GM18505 (cell line): ENCODE measurements around the gene LDB2.

Source experiments
- ATAC-seq: cut with Tn5 transposase; IDR thresholded peaks from one replicate; pipeline ENCODE4 v1.9.1; 2021; ENCODE audit not compliant: unreplicated experiment
- POLR2A ChIP-seq: IDR thresholded peaks from 4 replicates; pipeline ENCODE4 v1.6.1; 2011; ENCODE audit warnings: borderline replicate concordance; ENCODE audit not compliant: insufficient read depth, insufficient read length; ENCODE audit errors: extremely low read depth

The LDB2 gene

GRCh38 chr4:16607241-16608066 lies 291.0 kb downstream of the LDB2 start:
- no peak for TF ChIP-seq POLR2A
- no peak for ATAC-seq

- TF ChIP-seq POLR2A = no peak
- no peak for ATAC-seq
Observed at GRCh38 chr4:16606691-16607090, 291.8 kb downstream of the LDB2 start.

GRCh38 chr4:16603178-16603577 lies 295.3 kb downstream of the LDB2 start:
- TF ChIP-seq POLR2A = no peak
- ATAC-seq = no peak

GRCh38 chr4:16598597-16599206 lies 299.7 kb downstream of the LDB2 start:
- no peak for TF ChIP-seq POLR2A

GRCh38 chr4:16597845-16598596 lies 300.4 kb downstream of the LDB2 start:
- ATAC-seq = no peak
- TF ChIP-seq POLR2A = no peak

More at GRCh38 chr4:16598597-16599206, 299.7 kb downstream of the LDB2 start:
- ATAC-seq = no peak

GRCh38 chr4:16597443-16597842 lies 301.0 kb downstream of the LDB2 start:
- no peak for TF ChIP-seq POLR2A
- ATAC-seq = no peak

DNA sequence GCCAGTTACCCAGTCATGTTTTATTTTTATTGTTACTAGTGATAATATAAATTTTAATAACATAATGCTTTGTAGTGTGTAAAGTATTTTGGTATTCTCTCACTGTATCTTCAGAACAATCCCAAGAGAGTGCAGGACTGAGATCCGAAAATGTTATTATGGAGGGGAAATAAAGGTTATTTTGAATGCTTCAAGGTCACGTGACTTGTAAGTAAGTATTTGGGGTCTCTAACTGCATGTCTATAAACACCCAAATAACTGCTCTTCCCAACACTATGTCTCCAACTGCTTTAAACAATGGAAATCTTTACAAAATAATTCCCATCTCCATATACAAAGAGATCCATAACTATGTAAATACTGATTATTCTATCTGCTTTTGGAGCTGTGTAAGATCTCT lies 302.2 kb downstream of the LDB2 start:
- ATAC-seq = no peak
- TF ChIP-seq POLR2A = no peak

GRCh38 chr4:16594128-16594527 lies 304.3 kb downstream of the LDB2 start:
- ATAC-seq = no peak
- TF ChIP-seq POLR2A = no peak

GRCh38 chr4:16593386-16593785 lies 305.1 kb downstream of the LDB2 start:
- no peak for ATAC-seq
- no peak for TF ChIP-seq POLR2A

GRCh38 chr4:16591272-16591826 lies 307.1 kb downstream of the LDB2 start:
- ATAC-seq = no peak
- TF ChIP-seq POLR2A = no peak

DNA sequence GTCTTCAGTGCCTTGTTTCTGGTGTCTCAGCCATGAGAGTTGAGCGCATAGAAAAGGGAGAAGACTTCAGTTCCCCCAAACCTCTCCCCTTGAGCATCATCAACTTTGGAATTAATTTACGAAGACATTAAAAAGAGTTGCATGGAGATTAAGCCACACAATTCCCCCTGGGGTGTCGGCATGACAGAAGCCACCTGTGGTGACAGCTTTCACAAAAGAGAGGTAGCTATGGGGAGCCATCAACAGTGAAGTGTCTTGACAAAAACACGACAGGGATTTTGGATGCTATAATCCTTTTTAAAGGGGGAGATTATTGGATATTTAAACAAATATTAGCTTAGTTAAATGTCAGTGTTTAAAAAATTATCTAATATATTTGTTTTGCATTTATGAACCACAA lies 307.6 kb downstream of the LDB2 start:
- ATAC-seq = no peak
- no peak for TF ChIP-seq POLR2A

- no peak for ATAC-seq
- TF ChIP-seq POLR2A = no peak
Observed at GRCh38 chr4:16588651-16589050, 309.8 kb downstream of the LDB2 start.

GRCh38 chr4:16588149-16588548 lies 310.3 kb downstream of the LDB2 start:
- ATAC-seq = no peak
- TF ChIP-seq POLR2A = no peak
